Fibroblast of peridontal ligament (primary cell): ENCODE results near the gene KLK15.
"Not testable (repeated sequence)": the region's sequence is repeated elsewhere in the genome, so short reads cannot be mapped to it uniquely, and the experiment has no call there.

Experiments used
- DNase-seq: peaks from one replicate; pipeline ENCODE4 v3.0.0-alpha.2; 2010; ENCODE audit errors: extremely low read depth

Gene KLK15

GRCh38 chr19:50820549-50821247 is 12.7 kb downstream of the KLK15 start:
- DNase-seq: no peak

- no peak for DNase-seq
Measured at GRCh38 chr19:50820086-50820485, 13.3 kb downstream of the KLK15 start.

- DNase-seq: no peak
Measured at GRCh38 chr19:50819636-50820035, 13.7 kb downstream of the KLK15 start.

GRCh38 chr19:50818859-50819472 is 14.4 kb downstream of the KLK15 start:
- no peak for DNase-seq

GRCh38 chr19:50817941-50818858 is 15.2 kb downstream of the KLK15 start:
- DNase-seq: no peak

GRCh38 chr19:50815439-50815838 is 17.9 kb downstream of the KLK15 start:
- no peak for DNase-seq

- DNase-seq: no peak
Measured at GRCh38 chr19:50814883-50815282, 18.5 kb downstream of the KLK15 start.

- DNase-seq: no peak
Measured at GRCh38 chr19:50812474-50812873, 20.9 kb downstream of the KLK15 start.

- not testable (repeated sequence) for DNase-seq
Measured at GRCh38 chr19:50811622-50812238, 21.6 kb downstream of the KLK15 start.

GRCh38 chr19:50808856-50809255 is 24.5 kb downstream of the KLK15 start:
- DNase-seq: no peak

- peak; percentile 99 for DNase-seq
Measured at GRCh38 chr19:50804420-50805272, 28.7 kb downstream of the KLK15 start.

GRCh38 chr19:50803633-50804419 is 29.5 kb downstream of the KLK15 start:
- DNase-seq: peak; percentile 5

- DNase-seq: no peak
Measured at GRCh38 chr19:50801107-50801506, 32.3 kb downstream of the KLK15 start.

GRCh38 chr19:50799547-50799851 is 33.9 kb downstream of the KLK15 start:
- no peak for DNase-seq

GRCh38 chr19:50798659-50799546 is 34.5 kb downstream of the KLK15 start:
- DNase-seq: no peak

GRCh38 chr19:50797781-50798658 is 35.4 kb downstream of the KLK15 start:
- no peak for DNase-seq

- no peak for DNase-seq
Measured at GRCh38 chr19:50797429-50797780, 36.0 kb downstream of the KLK15 start.

- DNase-seq: no peak
Measured at GRCh38 chr19:50796634-50797428, 36.5 kb downstream of the KLK15 start.
